Stimulated activated CD4-positive, alpha-beta T cell treated with anti-CD3 and anti-CD28 coated beads, Interleukin-15, amount 100 ng/mL, for 24 hours (primary cell): ENCODE data around the gene MEIS1.

Source experiments
- DNase-seq: peaks from one replicate; pipeline ENCODE4 v3.0.0-alpha.2; 2020

Gene MEIS1

DNA sequence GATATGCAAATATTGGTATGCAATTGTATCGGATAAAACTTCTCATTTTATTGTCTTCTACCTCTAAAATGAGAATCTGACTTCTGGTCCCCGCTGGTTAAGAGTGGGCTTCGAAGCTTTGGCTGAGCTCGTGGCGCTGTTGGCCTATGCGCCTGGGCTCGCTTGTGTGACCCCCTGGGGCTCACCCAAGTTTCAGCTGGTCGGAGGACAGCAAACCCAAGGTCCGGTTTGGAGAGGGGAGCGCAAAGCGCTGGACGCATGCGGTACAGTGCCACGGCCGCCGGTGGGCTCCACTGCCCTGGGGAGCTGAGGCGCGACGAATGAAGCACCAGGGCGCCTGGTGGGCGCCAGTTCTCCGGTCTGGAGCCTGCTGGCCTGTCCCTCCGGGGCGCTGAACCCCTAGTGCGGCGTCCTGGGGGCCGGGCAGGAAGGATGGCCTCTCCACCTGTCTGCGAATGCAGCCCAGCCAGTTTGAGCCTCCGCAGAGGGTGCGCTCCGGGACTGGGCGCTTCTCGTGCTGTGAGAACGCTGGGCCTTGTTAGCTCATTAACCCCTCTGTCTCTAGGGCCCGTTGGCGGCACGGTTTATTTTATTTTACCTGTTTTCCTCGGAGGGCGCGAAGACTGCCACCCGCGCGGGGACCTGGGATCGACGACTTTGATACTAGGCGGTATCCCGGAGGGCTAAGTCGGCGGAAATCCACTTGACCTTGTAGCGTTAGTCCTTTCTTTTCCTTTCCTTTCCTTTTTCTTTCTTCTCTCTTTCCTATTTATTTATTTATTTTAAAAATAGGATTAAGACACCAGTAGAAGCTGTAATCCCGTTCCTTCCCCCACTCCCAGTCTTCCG lies 10.4 kb downstream of the MEIS1 start:
- DNase-seq: no peak

DNA sequence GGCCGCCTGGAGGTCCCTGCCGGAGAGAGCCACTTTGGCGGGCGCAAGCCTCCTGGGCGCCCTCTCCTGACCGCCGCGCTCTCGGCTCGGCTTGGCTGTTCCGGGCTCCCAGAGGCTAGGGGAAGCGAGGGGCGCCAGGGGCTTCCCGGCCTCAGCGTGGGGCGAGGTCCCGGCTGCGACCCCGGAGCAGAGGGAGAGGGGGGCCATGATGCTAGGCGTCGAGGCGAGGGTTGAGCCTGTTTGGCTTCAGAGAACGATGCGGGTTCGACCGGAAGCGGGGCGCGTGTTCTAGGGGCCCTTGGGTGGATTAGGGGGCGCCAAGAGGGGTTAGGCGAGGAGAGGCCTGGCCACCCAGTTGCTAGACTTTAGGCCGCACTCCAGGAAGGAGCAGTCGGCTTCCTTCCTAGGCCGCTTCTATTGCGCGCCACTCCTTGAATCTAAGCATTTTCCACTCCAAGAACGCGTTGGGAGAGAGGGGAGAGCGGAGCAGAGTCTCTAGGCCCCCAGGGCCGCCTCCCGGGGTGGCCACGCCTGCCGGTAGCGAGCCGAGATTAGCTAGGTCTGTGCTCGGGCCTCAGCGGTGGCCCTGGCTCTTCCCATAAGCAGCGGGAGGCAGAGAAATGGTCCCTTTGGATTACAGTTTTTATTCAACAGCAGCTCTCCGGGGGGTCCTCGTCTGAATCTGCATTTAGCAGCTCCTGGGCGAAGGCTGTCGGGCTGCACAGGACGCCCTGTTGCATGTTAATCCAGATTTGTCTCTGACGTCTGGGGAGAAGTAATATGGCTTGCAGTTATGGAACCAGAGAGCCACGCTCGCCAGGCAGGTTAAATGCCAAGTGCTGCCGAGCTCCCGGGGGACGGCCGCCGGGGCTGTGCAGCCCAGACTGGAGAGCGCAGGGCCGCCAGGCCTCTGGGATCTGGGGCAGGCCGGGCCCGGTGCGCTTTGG lies 11.3 kb downstream of the MEIS1 start:
- no peak for DNase-seq

DNA sequence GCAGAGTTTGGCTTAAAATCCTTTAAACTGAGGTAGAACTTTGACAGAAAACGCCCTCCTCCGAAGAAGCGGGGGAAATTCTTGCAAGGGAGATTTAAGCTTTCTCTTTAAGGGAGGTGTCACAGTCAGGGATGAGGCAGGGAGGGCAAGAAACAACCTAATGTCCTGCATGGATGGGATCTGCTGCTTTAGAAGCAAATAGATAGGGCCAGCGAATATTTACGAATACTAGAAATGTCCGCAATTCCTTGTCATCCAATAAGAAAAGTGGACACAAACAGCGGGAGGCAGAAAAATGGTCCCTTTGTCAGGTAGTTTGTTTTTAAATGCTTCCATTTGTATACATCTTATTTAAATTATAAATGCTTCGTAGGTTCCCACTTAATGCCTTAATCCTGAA lies 12.0 kb downstream of the MEIS1 start:
- DNase-seq: no peak

DNA sequence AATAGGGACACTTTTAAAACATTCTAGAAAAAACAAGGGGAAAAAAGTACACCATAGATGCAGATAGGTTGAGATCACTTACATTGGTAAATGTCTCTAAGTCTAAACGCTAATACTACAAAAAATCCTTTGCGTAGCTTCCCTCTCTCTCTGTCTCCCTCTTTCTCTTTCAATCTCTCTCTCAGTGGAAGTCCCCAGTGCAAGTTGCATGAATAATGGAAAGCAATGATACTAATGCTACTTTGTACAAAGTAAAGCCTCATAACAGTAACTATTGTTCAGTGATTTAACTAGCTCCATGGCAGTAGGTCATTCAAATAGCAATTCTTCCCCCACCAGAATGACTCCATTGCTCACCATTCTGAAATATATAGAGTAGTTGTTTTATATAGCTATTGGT lies 12.8 kb downstream of the MEIS1 start:
- no peak for DNase-seq

DNA sequence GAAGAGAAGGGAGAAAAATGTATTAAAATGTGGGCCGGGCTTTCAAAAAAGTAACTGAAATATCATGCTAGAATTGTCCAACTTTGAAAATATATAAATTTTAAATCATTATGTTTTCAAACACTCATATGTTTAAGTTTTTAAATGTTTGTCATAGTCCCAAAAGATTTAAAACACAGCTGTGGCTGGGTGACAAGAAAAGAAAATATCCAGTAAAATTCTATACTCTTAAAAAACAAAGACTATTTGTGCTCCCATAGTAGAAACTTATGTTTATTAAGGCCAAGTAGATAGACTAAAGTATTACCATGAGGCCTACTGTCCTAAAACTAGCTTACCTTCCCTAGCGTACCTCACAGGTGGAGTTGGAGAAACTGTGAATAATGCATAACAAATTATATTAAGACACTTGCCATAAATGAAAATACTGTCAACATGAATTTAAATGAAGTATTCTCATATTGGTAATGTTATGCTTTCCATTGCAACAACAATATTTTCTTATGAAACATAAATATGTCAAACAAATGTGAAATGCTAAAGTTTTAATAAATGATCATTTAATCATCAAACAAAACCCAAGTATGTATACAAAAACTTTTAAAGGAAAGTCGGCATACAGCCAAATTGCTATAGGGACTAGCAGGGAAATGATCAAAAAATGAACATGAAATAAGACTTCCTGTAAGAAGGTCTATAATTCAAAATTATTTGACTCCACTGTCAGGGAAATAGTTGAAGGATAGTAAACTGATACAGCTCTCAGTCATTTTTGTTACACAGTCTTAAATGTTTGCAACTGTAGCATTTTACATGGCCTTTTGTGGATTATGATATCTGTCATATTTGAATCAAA lies 13.4 kb downstream of the MEIS1 start:
- no peak for DNase-seq

DNA sequence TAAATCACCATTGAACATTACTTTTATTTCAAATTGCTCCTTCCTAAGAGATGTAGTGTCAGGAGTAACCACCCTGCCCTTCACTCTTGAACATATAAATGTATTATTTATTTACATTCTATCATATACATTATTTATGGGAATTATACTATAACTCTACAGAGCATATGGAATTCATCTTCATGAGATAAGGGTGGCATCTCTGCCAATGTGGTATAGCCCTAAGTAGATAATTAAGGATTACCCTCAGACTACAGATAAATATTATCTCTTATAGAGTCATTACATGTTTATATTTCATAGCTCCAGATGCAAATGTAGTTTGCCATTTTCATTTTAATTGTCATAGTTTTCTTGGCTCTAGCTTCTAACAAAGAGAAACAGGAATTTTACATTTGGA lies 17.3 kb downstream of the MEIS1 start:
- no peak for DNase-seq

DNA sequence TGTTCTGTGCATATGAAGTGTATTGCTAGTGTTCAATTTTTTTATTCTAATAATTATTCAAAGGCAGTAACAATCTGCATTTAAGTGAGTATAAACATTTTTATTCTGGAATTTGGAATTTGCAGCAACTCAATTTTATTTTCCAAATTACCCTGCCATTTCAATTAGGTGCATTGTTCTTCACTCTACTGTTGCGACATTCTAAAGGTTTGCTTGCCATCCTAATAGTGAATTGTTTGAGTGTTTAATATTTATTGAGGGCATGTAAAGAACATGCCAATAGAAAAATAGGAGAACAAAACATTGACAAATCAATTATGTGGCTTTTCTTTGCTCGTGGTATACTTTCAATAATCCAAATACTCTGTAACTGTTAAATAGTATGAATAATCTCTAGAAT lies 18.0 kb downstream of the MEIS1 start:
- DNase-seq: no peak

DNA sequence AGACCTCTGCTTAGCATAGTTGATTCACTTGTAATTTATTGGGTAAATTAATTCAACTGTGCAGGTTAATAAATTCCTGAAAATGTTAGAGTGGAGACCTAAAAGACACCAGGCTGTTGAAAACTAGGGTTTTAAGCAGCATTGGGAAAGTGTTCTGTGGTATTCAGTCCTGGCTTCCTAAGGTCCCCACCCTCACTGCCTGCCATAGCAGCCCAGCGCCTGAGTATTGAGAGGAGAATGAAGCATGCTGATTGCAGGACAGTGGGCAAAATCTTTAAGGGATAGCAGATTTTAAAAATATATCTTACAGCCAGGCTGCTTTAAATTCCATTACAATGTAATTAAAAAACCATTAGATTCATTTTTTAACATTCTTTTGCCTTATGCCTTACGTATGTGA lies 20.6 kb downstream of the MEIS1 start:
- no peak for DNase-seq

DNA sequence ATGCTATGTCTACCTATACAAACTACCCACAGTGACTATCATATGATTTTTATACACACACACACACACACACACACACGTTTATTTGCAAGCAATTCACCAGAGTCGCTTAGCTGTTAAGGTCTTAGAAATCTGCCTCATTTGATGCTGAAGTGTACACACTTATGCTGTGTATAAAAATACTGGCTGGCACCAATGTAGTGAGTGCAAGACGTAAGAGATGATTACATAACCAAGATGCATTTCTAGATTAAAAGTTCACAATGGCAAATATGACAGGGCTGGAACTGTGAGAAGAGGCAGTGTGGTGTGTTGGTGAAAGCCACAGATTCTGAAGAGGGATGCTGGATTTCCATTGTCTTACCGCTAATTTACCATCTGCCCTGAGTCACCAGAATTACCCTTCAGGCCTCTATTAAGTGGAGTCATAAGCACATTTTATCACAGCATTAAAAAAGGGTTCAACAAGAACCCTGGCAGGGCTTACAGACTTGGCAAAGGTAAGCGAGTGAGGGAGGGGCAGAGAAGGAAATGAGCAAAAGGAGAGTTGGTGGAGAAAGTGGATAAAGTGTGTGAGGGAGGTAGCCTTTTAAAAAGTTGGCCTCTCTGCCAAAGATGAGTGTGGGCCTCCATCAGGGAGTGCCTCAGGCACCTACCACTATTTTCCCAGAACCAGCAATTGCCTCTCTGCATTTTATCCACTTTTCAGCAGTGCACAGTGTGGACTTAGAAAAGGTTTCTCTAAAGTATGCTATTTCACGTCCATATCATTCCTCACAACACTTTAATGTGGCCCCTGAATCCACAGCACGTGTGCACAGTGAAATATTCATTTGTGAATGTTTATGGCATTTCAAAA lies 21.5 kb downstream of the MEIS1 start:
- no peak for DNase-seq

DNA sequence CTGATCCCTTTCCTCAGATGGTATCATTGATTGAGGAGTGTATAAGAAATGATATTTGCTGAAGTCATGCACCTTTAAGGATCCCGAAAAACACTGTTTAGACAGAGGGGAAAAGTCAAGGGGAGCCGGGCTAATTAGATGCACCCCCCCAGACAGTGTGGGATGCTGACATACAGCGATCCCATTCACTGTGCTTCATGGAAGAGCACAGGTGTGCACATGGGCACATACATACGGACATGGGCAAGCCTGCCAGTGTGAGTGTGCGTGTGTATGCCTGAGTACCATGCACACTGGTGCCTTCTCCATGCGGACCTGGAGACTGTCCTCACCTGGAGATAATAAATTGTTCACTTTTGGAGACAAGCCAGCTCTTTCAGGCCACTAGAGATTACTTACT lies 22.6 kb downstream of the MEIS1 start:
- DNase-seq: no peak

DNA sequence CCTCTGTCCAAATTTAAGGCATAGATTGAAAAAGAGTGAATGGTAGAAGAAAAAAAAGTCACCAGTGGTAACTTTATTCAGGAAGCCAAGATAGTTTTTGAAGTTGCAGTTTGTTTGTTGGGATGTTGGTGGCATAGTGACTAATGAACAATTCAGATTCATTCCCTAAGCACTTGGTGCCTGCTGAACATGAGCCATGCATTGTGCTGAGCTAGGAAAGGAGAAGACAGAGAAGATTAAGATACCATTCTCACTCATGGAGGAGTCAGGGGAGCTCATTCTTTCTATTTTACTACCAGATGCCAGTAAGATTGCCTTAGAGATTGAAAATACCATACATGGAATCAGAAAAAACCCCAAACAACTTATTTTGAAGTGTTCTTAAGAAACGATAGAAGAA lies 25.1 kb downstream of the MEIS1 start:
- DNase-seq: no peak

DNA sequence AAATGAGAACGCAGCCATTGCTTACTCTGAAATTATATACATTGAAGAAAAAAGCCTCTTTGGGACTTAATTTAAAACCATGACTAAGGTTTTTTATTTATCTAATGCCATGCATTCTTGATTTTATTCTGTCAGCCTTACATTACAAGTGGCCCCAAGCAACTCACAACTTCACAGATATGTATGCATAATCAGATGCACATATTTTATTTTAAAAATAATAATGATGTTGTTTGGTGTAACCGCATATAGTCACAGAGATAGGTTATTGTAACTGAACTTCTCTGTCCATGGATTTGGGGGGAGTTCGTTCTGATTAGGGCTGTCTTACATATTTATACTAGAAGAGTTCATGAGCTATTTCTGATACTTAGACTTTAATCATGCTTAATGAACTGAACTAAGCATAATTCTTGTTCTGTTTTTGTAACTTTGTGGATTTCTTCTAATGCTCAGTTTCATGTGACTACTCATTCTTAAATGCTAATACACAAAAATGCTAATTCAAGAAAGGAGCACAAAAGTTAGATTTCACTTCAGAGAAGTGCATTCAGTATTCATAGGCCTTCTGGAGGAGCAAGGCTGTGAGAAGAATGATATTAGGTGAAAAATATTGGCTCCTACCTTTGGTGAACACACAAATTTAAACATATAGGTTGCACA lies 26.2 kb downstream of the MEIS1 start:
- no peak for DNase-seq

DNA sequence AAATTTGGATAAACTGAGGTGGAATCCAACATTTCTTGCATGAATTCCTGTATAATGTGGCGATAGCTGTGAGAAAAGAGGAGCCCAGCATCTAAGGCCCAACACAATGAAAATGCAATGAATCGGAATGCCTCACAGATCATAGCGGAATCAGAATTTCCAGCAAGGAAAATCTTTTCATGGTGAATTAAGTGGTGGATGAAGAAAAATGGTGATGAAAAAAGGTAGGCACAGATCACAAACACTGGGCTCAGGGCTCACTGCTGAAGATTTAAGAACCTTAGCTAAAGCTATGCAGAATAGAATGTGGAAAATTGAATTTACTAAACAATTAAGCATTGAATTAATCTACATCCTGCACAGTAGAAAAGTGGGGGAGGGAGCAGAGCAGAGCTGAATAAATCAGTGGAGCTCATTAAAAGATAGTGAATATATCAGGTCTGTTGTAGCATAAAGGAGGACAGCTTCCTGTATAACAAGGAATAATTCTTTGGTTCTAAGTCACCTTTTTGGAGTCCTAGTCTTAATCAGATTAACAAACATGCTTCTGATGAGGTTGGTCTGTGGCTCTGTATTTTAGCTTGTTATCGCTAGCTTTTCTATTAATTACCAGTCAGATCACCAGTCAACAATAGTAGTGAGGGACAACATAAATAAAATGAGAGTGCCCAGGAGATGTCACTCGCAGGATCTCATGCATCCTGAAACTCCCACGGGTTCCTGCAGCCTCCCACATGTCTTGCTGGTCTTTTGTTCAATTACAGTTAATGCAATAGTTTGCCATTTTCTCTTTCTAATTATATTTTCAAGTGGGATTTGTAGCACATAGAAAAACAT lies 27.0 kb downstream of the MEIS1 start:
- DNase-seq: no peak

DNA sequence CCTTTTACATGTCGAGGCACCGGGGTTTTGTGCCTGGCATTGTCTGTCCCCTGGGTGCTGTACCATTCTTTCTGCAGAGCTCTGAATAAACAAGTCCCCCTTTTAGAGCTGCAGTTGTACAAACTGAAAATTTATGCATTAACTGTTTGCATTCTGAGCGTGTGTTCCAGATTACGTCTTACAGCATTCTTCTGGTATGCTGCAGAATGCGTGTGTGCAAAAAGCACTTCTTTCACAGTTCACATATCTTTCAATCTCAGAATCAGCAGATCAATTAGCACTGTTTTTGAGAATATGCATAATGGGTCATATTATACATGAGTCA lies 27.5 kb downstream of the MEIS1 start:
- DNase-seq: no peak

DNA sequence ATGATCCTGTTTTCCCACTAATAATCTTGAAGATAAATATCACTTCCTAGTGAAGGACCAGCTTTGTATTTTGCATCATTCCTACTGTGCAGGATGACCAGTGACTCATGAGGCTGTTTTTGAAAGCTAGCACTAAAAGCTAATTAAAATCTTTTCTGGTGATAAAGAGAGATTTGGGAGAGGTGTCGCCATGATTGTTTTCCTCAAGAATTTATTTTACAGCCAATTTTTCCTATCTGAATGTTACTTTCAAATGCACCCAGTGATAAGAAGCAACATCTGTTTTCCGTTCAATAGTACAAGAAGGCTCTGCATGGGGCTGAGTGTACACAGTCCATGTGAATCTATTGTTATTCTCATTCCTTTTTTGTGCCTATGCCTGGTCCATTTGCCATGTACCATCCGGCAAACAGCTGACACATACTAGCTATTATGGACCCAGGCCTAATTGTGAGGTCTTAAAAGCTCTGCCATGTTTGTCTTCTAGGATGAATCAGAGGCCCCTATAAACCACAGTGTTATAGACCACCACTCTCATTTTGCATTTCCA lies 28.4 kb downstream of the MEIS1 start:
- DNase-seq: no peak

DNA sequence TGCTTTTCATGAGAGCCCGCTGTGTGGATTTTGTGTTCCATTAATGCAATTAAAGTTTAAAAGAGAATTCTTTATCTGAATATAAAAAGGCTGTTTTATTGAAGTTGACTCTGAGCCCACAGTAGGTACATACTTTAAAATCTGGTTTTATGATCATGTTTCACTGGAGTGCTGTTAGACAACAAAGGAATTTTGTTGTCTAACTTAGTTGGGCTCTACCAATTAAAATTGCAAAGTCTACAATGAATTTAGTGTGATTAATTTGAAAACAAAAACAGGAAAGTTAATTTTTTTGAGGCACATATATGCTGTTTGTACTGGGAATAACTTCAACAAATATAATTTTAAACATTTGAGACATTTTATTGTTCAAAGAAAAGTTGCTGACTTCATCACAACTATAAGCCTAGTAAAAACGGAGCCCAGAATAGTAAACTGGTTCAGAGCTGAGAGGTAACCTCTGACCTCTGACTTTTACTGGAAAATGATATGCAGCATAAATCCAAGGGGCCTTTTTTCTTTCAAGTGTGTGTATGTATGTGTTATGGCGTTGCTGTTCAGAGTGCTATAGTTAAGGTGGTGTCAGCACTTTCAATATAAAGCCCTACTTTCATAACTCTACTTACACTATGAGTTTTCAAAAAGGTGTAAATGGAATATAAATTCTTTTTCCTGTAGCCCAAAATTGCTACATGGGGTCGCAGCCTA lies 30.2 kb downstream of the MEIS1 start:
- DNase-seq: no peak

DNA sequence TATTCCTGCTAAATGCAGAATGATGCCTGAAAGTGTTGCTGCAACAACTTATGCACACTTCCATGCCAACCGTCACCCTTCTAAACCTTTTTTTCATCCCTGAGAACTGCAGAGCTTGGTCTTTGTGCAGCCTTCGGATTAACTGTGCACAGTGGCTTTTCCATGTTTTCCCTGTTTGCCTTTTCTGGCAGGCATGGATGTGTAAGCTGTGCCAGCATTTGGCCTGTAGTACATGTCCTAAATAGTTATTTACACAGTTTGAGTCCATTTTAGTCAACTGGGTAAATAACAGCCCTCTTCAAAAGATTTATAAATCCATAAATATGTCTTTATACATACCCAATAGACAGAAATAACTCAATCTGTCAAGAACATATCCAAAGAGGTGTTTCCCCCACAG lies 31.5 kb downstream of the MEIS1 start:
- no peak for DNase-seq

DNA sequence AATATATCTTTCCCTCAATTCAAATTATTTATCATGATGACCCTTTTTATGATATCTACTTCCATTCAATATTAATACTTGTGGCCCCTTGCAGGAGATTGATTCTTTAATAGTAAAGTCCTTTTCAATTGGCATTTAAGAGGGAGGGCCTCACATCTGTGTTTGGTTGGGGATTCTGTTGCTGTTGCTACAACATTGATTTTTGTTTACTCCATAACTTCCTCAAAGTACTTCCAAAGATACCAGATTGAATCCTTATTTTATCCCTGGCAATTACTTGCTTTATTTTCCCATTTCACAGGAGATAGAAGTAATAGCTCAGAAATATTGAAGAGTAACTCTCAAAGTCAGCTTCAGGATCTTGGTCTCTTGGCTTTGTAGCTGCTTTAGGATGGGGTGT lies 32.8 kb downstream of the MEIS1 start:
- no peak for DNase-seq

DNA sequence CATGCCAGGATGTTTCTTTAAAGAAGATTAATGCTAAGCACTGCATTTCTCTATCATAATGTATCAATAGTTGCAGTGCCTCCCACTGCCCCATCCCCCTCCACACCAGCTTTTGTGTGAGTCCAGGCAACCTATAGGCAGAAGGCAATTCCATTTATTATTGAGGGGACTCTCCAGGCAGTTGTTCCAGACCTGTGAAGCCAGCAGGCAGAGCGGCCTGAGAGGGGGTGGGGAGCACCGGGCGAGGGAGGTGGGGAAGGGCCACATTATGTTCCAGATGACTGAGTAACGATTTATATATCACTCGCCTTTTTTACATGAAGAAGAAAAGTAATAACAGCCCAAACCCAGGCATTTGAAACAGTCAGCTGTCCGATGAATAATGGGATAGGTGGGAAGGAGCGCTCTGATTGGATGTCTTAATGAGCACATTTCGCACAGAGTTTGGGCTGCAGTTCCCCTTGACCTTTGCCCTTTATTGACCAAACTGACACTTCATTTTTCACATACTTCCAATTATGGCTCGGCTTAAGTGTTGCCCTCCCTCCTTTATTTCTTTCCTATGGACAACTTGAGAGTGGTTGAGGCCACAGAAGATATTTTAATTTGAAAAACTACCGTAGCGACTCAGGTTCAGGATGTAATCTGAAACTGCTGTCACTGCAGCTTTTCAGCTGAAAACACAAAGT lies 34.4 kb downstream of the MEIS1 start:
- DNase-seq: no peak
